SK-N-SH (cell line): ENCODE measurements around the gene UBL7.

ENCODE experiments used
- CHD2 ChIP-seq: fragments of 150-350 bp; IDR thresholded peaks from 2 replicates; pipeline ENCODE4 v1.6.1; 2018; ENCODE audit warnings: low read length; ENCODE audit not compliant: partially characterized antibody
- FOXM1 ChIP-seq: IDR thresholded peaks from 2 replicates; pipeline ENCODE4 v1.4.0; 2012; ENCODE audit warnings: low read depth, mild to moderate bottlenecking
- GABPA ChIP-seq: IDR thresholded peaks from 2 replicates; pipeline ENCODE4 v1.4.0; 2012; ENCODE audit warnings: low read depth, mild to moderate bottlenecking
- MXI1 ChIP-seq: IDR thresholded peaks from 2 replicates; pipeline ENCODE4 v1.6.1; 2012; ENCODE audit warnings: mild to moderate bottlenecking, low read depth, low read length, improper control_type of control experiment
- NRF1 ChIP-seq: IDR thresholded peaks from 2 replicates; pipeline ENCODE4 v1.6.1; 2012; ENCODE audit warnings: low read depth, mild to moderate bottlenecking, low read length
- POLR2AphosphoS5 ChIP-seq: IDR thresholded peaks from 2 replicates; pipeline ENCODE4 v1.6.1; 2012; ENCODE audit warnings: low read depth, low read length
- RAD21 ChIP-seq: IDR thresholded peaks from 2 replicates; pipeline ENCODE4 v1.6.1; 2012; ENCODE audit warnings: mild to moderate bottlenecking, low read length
- SMC3 ChIP-seq: IDR thresholded peaks from 2 replicates; pipeline ENCODE4 v1.6.1; 2012; ENCODE audit warnings: low read depth, low read length, improper control_type of control experiment
- TAF1 ChIP-seq: IDR thresholded peaks from 2 replicates; pipeline ENCODE4 v1.6.1; 2012; ENCODE audit warnings: low read depth, mild to moderate bottlenecking, low read length, moderate library complexity, borderline replicate concordance
- TEAD4 ChIP-seq: IDR thresholded peaks from 2 replicates; pipeline ENCODE4 v1.4.0; 2012; ENCODE audit warnings: mild to moderate bottlenecking, borderline replicate concordance; ENCODE audit not compliant: insufficient read depth
- TF ChIP-seq, protein P1 (sequence below): fragments of 200-600 bp; sonication (generic); IDR thresholded peaks from 2 replicates; pipeline ENCODE4 v1.6.1; 2017; ENCODE audit warnings: antibody characterized with exemption, mild to moderate bottlenecking, moderate library complexity
- TF ChIP-seq, protein P2 (sequence below): IDR thresholded peaks from 2 replicates; pipeline ENCODE4 v1.4.0; 2012; ENCODE audit warnings: low read depth
- TF ChIP-seq, protein P3 (sequence below): IDR thresholded peaks from 2 replicates; pipeline ENCODE4 v1.6.1; 2012; ENCODE audit warnings: mild to moderate bottlenecking, low read depth, low read length, moderate library complexity

DNA sequence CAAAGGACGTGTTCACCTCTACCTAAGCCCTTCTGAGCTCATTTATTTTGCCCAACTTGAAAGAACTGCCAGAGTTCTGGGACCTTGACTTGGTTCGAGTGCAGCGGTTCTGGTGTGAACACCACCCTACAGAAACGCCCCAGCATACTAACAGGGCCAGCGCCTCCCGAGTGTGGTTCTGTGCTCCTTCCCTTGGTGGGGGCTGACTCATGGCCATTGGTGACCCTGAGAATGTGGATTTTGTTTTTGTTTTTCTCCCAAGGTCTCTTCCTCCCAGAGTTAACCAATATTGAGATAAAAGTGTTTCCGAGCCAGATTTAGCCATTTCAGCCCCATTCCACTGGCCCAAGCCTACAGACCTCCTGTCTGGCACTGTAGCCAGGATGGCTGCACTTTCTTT is 55.1 kb downstream of the UBL7 start:
- TF ChIP-seq RAD21 (no peak), CHD2 (no peak), GABPA (no peak), NRF1 (no peak), POLR2AphosphoS5 (no peak), TAF1 (no peak), TEAD4 (no peak), SMC3 (no peak), MXI1 (no peak), FOXM1 (no peak)
- TF ChIP-seq, protein P1, sequence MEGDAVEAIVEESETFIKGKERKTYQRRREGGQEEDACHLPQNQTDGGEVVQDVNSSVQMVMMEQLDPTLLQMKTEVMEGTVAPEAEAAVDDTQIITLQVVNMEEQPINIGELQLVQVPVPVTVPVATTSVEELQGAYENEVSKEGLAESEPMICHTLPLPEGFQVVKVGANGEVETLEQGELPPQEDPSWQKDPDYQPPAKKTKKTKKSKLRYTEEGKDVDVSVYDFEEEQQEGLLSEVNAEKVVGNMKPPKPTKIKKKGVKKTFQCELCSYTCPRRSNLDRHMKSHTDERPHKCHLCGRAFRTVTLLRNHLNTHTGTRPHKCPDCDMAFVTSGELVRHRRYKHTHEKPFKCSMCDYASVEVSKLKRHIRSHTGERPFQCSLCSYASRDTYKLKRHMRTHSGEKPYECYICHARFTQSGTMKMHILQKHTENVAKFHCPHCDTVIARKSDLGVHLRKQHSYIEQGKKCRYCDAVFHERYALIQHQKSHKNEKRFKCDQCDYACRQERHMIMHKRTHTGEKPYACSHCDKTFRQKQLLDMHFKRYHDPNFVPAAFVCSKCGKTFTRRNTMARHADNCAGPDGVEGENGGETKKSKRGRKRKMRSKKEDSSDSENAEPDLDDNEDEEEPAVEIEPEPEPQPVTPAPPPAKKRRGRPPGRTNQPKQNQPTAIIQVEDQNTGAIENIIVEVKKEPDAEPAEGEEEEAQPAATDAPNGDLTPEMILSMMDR, result no peak
- TF ChIP-seq, protein P2, sequence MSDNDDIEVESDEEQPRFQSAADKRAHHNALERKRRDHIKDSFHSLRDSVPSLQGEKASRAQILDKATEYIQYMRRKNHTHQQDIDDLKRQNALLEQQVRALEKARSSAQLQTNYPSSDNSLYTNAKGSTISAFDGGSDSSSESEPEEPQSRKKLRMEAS, result no peak
- TF ChIP-seq, protein P3, sequence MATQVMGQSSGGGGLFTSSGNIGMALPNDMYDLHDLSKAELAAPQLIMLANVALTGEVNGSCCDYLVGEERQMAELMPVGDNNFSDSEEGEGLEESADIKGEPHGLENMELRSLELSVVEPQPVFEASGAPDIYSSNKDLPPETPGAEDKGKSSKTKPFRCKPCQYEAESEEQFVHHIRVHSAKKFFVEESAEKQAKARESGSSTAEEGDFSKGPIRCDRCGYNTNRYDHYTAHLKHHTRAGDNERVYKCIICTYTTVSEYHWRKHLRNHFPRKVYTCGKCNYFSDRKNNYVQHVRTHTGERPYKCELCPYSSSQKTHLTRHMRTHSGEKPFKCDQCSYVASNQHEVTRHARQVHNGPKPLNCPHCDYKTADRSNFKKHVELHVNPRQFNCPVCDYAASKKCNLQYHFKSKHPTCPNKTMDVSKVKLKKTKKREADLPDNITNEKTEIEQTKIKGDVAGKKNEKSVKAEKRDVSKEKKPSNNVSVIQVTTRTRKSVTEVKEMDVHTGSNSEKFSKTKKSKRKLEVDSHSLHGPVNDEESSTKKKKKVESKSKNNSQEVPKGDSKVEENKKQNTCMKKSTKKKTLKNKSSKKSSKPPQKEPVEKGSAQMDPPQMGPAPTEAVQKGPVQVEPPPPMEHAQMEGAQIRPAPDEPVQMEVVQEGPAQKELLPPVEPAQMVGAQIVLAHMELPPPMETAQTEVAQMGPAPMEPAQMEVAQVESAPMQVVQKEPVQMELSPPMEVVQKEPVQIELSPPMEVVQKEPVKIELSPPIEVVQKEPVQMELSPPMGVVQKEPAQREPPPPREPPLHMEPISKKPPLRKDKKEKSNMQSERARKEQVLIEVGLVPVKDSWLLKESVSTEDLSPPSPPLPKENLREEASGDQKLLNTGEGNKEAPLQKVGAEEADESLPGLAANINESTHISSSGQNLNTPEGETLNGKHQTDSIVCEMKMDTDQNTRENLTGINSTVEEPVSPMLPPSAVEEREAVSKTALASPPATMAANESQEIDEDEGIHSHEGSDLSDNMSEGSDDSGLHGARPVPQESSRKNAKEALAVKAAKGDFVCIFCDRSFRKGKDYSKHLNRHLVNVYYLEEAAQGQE, result no peak
